HEK293 (cell line): Measurements from ENCODE around the gene AKAP1.

Experiments
- CTCF ChIA-PET: fragments of 350-600 bp; formaldehyde crosslinking; extraction: SDS; loops from one replicate; lab custom pipeline; 2021; ENCODE audit warnings: antibody characterized with exemption; lab: Yijun Ruan, JAX
- POLR2A ChIA-PET: fragments of 300-600 bp; formaldehyde crosslinking; extraction: SDS; loops from one replicate; lab custom pipeline; 2020; ENCODE audit warnings: antibody characterized with exemption, inconsistent platforms; lab: Yijun Ruan, JAX
- H3K27ac ChIP-seq: fragments of 200-500 bp; sonication (Bioruptor generic); 2 replicates; pipeline ENCODE4 v1.5.1; 2014; ENCODE audit warnings: low read depth, low read length, control low read depth, inconsistent platforms; ENCODE audit errors: extremely low read depth
- H3K36me3 ChIP-seq, 2 experiments: fragments of 200-500 bp in 1 of 2; sonication (Bioruptor generic) in 1 of 2; 1 replicate in 1 of 2; 2 replicates in 1 of 2; pipeline ENCODE4 v1.5.1; 2014 to 2017; ENCODE audit warnings: inconsistent platforms in 2 of 2, low read length in 2 of 2; ENCODE audit not compliant: control insufficient read depth in 2 of 2, insufficient read depth in 1 of 2
- H3K4me1 ChIP-seq: fragments of 200-500 bp; sonication (Bioruptor generic); 2 replicates; pipeline ENCODE4 v1.5.1; 2014; ENCODE audit warnings: mild to moderate bottlenecking, low read length, inconsistent platforms; ENCODE audit not compliant: control insufficient read depth, insufficient read depth
- H3K4me3 ChIP-seq: 2 replicates; pipeline ENCODE4 v1.5.1; 2011; ENCODE audit warnings: low read depth, mild to moderate bottlenecking, control low read depth, low read length, moderate library complexity
- H3K9me3 ChIP-seq: fragments of 200-500 bp; sonication (Bioruptor generic); 2 replicates; pipeline ENCODE4 v1.5.1; 2014; ENCODE audit warnings: low read depth, low read length, inconsistent platforms; ENCODE audit not compliant: control insufficient read depth, insufficient read depth
- BCL11B ChIP-seq: fragments of 450-650 bp; formaldehyde crosslinking; IDR thresholded peaks from 2 replicates; pipeline ENCODE4 v1.5.1; 2016; ENCODE audit warnings: low read depth, missing biosample characterization, missing genetic modification characterization
- KLF10 ChIP-seq: fragments of 450-650 bp; IDR thresholded peaks from 2 replicates; pipeline ENCODE4 v1.5.1; 2018; ENCODE audit warnings: missing biosample characterization, mild to moderate bottlenecking, missing genetic modification characterization
- SP3 ChIP-seq: fragments of 450-650 bp; formaldehyde crosslinking; IDR thresholded peaks from 2 replicates; pipeline ENCODE4 v1.5.1; 2016; ENCODE audit warnings: missing biosample characterization, missing genetic modification characterization
- SP7 ChIP-seq: fragments of 450-650 bp; formaldehyde crosslinking; IDR thresholded peaks from 2 replicates; pipeline ENCODE4 v1.5.1; 2016; ENCODE audit warnings: missing biosample characterization, missing genetic modification characterization
- ZNF138 ChIP-seq: fragments of 450-650 bp; formaldehyde crosslinking; IDR thresholded peaks from 2 replicates; pipeline ENCODE4 v1.5.1; 2016; ENCODE audit warnings: missing biosample characterization, missing genetic modification characterization, borderline replicate concordance
- ZNF2 ChIP-seq: fragments of 450-650 bp; formaldehyde crosslinking; IDR thresholded peaks from 2 replicates; pipeline ENCODE4 v1.5.1; 2016; ENCODE audit warnings: missing biosample characterization, missing genetic modification characterization
- ZNF354C ChIP-seq: fragments of 450-650 bp; formaldehyde crosslinking; IDR thresholded peaks from 2 replicates; pipeline ENCODE4 v1.5.1; 2016; ENCODE audit warnings: missing biosample characterization, missing genetic modification characterization, low read depth, borderline replicate concordance
- ZNF394 ChIP-seq: fragments of 450-650 bp; formaldehyde crosslinking; IDR thresholded peaks from 2 replicates; pipeline ENCODE4 v1.5.1; 2016; ENCODE audit warnings: missing biosample characterization, missing genetic modification characterization, mild to moderate bottlenecking, moderate library complexity, borderline replicate concordance
- ZNF529 ChIP-seq: fragments of 450-650 bp; formaldehyde crosslinking; IDR thresholded peaks from 2 replicates; pipeline ENCODE4 v1.5.1; 2017; ENCODE audit warnings: missing genetic modification characterization, missing biosample characterization; ENCODE audit not compliant: insufficient replicate concordance
- ZNF544 ChIP-seq: fragments of 450-650 bp; formaldehyde crosslinking; IDR thresholded peaks from 2 replicates; pipeline ENCODE4 v1.5.0; 2017; ENCODE audit warnings: missing biosample characterization, missing genetic modification characterization
- ZNF548 ChIP-seq: fragments of 450-650 bp; formaldehyde crosslinking; IDR thresholded peaks from 2 replicates; pipeline ENCODE4 v1.5.1; 2016; ENCODE audit warnings: missing biosample characterization, missing genetic modification characterization
- ZNF558 ChIP-seq: fragments of 450-650 bp; formaldehyde crosslinking; IDR thresholded peaks from 2 replicates; pipeline ENCODE4 v1.5.1; 2016; ENCODE audit warnings: missing biosample characterization, missing genetic modification characterization
- ZNF585B ChIP-seq: fragments of 450-650 bp; formaldehyde crosslinking; IDR thresholded peaks from 2 replicates; pipeline ENCODE4 v1.5.1; 2016; ENCODE audit warnings: missing biosample characterization, missing genetic modification characterization
- ZNF624 ChIP-seq: fragments of 450-650 bp; formaldehyde crosslinking; IDR thresholded peaks from 2 replicates; pipeline ENCODE4 v1.5.1; 2017; ENCODE audit warnings: missing biosample characterization, missing genetic modification characterization
- ZNF830 ChIP-seq: fragments of 450-650 bp; IDR thresholded peaks from 2 replicates; pipeline ENCODE4 v1.5.0; 2018; ENCODE audit warnings: missing biosample characterization, missing genetic modification characterization, low read depth, mild to moderate bottlenecking, moderate library complexity
- ZSCAN30 ChIP-seq: fragments of 450-650 bp; IDR thresholded peaks from 2 replicates; pipeline ENCODE4 v1.5.1; 2018; ENCODE audit warnings: missing biosample characterization, mild to moderate bottlenecking, missing genetic modification characterization, moderate library complexity
- TF ChIP-seq, protein P1 (sequence below): fragments of 450-650 bp; formaldehyde crosslinking; IDR thresholded peaks from 2 replicates; pipeline ENCODE4 v1.5.1; 2016; ENCODE audit warnings: missing biosample characterization, missing genetic modification characterization
- TF ChIP-seq, protein P2 (sequence below): fragments of 450-650 bp; formaldehyde crosslinking; IDR thresholded peaks from 2 replicates; pipeline ENCODE4; 2016; ENCODE audit warnings: missing biosample characterization, missing genetic modification characterization
- TF ChIP-seq, protein P3 (sequence below): fragments of 450-650 bp; formaldehyde crosslinking; conservative IDR thresholded peaks from 2 replicates; pipeline ENCODE4 v1.5.1; 2016; ENCODE audit warnings: low read depth, missing biosample characterization, missing genetic modification characterization

Gene AKAP1

DNA sequence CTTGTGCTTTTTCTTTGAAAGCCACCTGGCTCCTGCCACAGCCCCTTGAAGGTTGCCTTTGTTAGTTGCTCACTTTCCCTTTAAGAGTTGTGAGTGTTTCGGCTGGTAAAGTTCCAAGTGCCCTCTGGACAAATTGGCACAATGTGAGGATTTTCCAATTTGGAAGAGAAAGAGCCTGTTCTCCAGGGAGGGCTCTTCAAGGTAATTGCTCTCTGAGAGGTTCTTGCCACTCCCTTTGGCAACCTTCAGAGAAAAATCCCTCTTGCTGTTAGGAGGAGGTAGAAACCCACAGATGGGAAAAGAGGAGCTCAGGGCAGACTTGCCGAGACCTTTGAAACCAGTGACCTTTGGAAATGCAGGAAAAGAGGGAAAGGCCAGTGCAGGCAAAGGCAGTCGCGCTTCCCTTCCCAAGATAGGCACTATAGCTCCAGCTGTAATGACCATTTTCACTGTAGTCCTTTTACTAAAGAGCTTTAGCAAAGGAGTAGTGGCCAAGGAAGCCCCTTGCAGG, 49.0 kb upstream of the AKAP1 start:
- TF ChIP-seq, protein P1, sequence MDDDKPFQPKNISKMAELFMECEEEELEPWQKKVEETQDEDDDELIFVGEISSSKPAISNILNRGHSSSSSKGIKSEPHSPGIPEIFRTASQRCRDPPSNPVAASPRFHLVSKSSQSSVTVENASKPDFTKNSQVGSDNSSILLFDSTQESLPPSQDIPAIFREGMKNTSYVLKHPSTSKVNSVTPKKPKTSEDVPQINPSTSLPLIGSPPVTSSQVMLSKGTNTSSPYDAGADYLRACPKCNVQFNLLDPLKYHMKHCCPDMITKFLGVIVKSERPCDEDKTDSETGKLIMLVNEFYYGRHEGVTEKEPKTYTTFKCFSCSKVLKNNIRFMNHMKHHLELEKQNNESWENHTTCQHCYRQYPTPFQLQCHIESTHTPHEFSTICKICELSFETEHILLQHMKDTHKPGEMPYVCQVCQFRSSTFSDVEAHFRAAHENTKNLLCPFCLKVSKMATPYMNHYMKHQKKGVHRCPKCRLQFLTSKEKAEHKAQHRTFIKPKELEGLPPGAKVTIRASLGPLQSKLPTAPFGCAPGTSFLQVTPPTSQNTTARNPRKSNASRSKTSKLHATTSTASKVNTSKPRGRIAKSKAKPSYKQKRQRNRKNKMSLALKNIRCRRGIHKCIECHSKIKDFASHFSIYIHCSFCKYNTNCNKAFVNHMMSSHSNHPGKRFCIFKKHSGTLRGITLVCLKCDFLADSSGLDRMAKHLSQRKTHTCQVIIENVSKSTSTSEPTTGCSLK (tag by site-specific recombination), result no peak
- TF ChIP-seq ZNF394, result no peak
- TF ChIP-seq ZNF138 (tag by site-specific recombination), result no peak
- no peak for TF ChIP-seq SP3 (tag by site-specific recombination)
- H3K9me3 ChIP-seq, result no peaks in the 10 kb centered on the region
- H3K4me3 ChIP-seq, result no peak overlapping the region
- POLR2A ChIA-PET, result no interaction called here
- no peaks in the 10 kb centered on the region for H3K4me1 ChIP-seq
- CTCF ChIA-PET, result interaction anchor here (1.6 kb wide), 1 partner anchor 26 kb away, joined by 6 read pairs; no protein-coding TSS in a partner anchor
- H3K27ac ChIP-seq, result no peak overlapping the region
- no peaks in the 10 kb centered on the region for H3K36me3 ChIP-seq

DNA sequence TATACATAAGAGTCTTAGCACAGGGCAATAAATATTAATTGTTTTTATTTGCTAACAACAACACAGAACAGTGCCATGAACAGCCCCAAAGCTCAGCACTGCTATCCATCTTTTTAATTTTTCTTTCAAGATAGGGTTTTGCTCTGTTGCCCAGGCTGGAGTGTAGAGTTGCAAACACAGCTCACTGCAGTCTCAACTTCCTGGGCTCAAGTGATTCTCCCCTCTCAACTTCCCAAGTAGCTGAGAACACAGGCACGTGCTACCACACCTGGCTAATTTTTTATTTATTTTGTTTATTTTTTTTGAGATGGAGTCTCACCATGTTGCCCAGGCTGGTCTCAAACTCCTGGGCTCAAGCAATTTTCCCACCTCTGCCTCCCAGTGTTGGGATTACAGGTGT, 47.6 kb upstream of the AKAP1 start:
- POLR2A ChIA-PET, result no interaction called here
- CTCF ChIA-PET, result interaction anchor here (0.8 to 1.6 kb wide), 2 partner anchors 27 to 69 kb away, joined by 3 to 6 read pairs; no protein-coding TSS in a partner anchor
- no peak for TF ChIP-seq ZNF544 (tag by site-specific recombination)
- no peak for TF ChIP-seq ZNF354C (tag by site-specific recombination)
- no peak for TF ChIP-seq ZNF624
- H3K27ac ChIP-seq, result no peak overlapping the region
- no peaks in the 10 kb centered on the region for H3K36me3 ChIP-seq
- no peaks in the 10 kb centered on the region for H3K9me3 ChIP-seq
- no peak overlapping the region for H3K4me3 ChIP-seq
- no peaks in the 10 kb centered on the region for H3K4me1 ChIP-seq

DNA sequence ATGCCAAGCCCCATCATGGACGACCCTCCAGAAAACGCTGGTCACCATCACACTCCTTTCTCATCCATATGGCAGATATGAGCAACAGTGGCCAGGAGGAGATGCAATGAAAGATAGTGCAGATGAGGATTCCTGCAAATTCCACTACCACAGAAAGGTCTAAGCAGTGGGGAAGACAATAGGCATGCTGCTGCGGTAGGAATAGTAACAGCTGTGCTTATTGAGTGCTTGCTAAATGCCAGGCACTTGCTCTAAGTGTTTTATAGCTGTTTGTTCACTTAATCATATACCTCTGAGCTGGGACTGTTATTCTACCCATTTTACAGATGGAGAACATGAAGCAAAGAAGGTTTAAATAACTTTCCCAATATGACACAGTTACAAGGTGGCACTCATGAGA, 46.6 kb upstream of the AKAP1 start:
- Histone ChIP-seq H3K4me3 (no peak overlapping the region), H3K4me1 (no peaks in the 10 kb centered on the region), H3K36me3 (no peaks in the 10 kb centered on the region), H3K27ac (no peak overlapping the region), H3K9me3 (no peaks in the 10 kb centered on the region)
- CTCF ChIA-PET, result no interaction called here
- TF ChIP-seq ZNF558 (tag by site-specific recombination) (no peak), SP7 (tag by site-specific recombination) (no peak)
- POLR2A ChIA-PET, result no interaction called here

DNA sequence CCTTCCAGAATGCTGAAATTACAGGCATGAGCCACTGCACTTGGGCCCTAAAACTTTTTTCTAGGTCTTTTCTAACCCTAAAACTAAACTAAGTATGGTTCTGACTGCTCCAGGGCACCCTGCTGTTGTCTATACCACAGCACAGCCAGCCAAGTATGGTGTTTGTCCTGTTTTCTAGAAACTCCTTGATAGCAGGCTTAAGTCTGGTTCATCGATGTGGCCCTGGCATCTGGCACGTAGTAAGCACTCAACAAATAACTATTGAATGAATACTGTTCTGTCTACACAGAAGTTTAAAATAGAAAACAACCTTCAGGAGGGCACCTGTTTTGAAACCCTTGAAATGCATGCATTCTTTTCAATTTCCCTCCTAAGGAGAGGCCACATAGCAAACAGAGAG, 44.5 kb upstream of the AKAP1 start:
- Histone ChIP-seq H3K27ac (no peak overlapping the region), H3K4me1 (no peaks in the 10 kb centered on the region), H3K36me3 (no peaks in the 10 kb centered on the region), H3K4me3 (no peak overlapping the region), H3K9me3 (no peaks in the 10 kb centered on the region)
- CTCF ChIA-PET, result no interaction called here
- POLR2A ChIA-PET, result no interaction called here
- TF ChIP-seq ZNF2 (no peak), ZNF548 (no peak)

DNA sequence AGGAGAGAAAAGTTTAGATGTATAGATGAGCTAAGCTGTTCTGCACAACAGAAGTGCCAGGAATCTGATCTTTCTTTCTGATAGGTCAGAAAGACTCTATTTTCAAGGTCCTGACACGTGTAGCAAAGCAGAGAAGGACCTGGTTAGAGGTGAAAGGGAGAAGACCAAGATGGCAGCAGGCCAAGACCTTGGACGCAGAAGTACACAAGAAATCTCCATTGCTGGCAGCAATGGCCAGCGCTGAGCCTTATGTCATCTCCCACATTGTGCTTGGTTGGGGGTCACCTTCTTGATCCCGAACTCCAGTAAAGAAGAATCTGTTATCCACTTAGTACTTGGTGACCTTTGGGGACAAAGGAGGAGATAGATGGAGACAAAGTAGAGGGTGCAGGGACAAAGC, 41.8 kb upstream of the AKAP1 start:
- Histone ChIP-seq H3K9me3 (no peaks in the 10 kb centered on the region), H3K36me3 (no peaks in the 10 kb centered on the region), H3K27ac (no peak overlapping the region), H3K4me1 (no peaks in the 10 kb centered on the region), H3K4me3 (no peak overlapping the region)
- ChIA-PET CTCF (interaction anchor here (0.7 kb wide), 1 partner anchor 58 kb away, joined by 4 read pairs; no protein-coding TSS in a partner anchor), POLR2A (no interaction called here)
- no peak for TF ChIP-seq ZSCAN30 (tag by site-specific recombination)
- no peak for TF ChIP-seq BCL11B (tag by site-specific recombination)
- TF ChIP-seq, protein P2, sequence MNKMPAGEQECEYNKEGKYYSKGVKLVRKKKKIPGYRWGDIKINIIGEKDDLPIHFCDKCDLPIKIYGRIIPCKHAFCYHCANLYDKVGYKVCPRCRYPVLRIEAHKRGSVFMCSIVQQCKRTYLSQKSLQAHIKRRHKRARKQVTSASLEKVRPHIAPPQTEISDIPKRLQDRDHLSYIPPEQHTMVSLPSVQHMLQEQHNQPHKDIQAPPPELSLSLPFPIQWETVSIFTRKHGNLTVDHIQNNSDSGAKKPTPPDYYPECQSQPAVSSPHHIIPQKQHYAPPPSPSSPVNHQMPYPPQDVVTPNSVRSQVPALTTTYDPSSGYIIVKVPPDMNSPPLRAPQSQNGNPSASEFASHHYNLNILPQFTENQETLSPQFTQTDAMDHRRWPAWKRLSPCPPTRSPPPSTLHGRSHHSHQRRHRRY (tag by site-specific recombination), result no peak
- no peak for TF ChIP-seq ZNF830 (tag by site-specific recombination)
- TF ChIP-seq ZNF585B (tag by site-specific recombination), result no peak
- TF ChIP-seq ZNF529 (tag by site-specific recombination), result no peak
- no peak for TF ChIP-seq KLF10 (tag by site-specific recombination)
- TF ChIP-seq, protein P3, sequence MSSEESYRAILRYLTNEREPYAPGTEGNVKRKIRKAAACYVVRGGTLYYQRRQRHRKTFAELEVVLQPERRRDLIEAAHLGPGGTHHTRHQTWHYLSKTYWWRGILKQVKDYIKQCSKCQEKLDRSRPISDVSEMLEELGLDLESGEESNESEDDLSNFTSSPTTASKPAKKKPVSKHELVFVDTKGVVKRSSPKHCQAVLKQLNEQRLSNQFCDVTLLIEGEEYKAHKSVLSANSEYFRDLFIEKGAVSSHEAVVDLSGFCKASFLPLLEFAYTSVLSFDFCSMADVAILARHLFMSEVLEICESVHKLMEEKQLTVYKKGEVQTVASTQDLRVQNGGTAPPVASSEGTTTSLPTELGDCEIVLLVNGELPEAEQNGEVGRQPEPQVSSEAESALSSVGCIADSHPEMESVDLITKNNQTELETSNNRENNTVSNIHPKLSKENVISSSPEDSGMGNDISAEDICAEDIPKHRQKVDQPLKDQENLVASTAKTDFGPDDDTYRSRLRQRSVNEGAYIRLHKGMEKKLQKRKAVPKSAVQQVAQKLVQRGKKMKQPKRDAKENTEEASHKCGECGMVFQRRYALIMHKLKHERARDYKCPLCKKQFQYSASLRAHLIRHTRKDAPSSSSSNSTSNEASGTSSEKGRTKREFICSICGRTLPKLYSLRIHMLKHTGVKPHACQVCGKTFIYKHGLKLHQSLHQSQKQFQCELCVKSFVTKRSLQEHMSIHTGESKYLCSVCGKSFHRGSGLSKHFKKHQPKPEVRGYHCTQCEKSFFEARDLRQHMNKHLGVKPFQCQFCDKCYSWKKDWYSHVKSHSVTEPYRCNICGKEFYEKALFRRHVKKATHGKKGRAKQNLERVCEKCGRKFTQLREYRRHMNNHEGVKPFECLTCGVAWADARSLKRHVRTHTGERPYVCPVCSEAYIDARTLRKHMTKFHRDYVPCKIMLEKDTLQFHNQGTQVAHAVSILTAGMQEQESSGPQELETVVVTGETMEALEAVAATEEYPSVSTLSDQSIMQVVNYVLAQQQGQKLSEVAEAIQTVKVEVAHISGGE, result no peak
